Gastroesophageal sphincter (tissue), 4 donors: ENCODE measurements around the gene LINGO3. TPM values are rescaled to one million over a fixed set of nuclear protein-coding genes. Genes with fewer than 3 reads are reported as not detected.
"Not testable (repeated sequence)": the region's sequence is repeated elsewhere in the genome, so short reads cannot be mapped to it uniquely, and the experiment has no call there.

ENCODE experiments used
- ATAC-seq: fragments of 150-250 bp; one replicate; pipeline ENCODE4 v1.9.1; 2016; ENCODE audit warnings: mild to moderate bottlenecking, moderate library complexity
- H3K27ac ChIP-seq, 4 donors: fragments of 200-600 bp; sonication (generic) in 3 of 4; 1 replicate in 3 of 4; 2 replicates in 1 of 4; pipeline ENCODE4 v1.5.1; 2016 to 2019
- H3K27me3 ChIP-seq: fragments of 200-600 bp; sonication (generic); one replicate; pipeline ENCODE4 v1.5.1; 2019
- H3K36me3 ChIP-seq, 2 donors: fragments of 200-600 bp; sonication (generic); one replicate each; pipeline ENCODE4 v1.5.1; 2019; ENCODE audit warnings: control low read depth in 1 of 2
- H3K4me1 ChIP-seq, 3 donors: fragments of 200-600 bp; sonication (generic); 1 replicate in 2 of 3; 2 replicates in 1 of 3; pipeline ENCODE4 v1.5.1; 2016 to 2019; ENCODE audit warnings: control low read depth in 2 of 3
- H3K4me3 ChIP-seq, 2 donors: fragments of 200-600 bp; sonication (generic); one replicate each; pipeline ENCODE4 v1.5.1; 2019; ENCODE audit warnings: mild to moderate bottlenecking in 1 of 2, moderate library complexity in 1 of 2
- H3K9me3 ChIP-seq, 3 donors: fragments of 200-600 bp; sonication (generic); one replicate each; pipeline ENCODE4 v1.5.1; 2017 to 2019; ENCODE audit warnings: control low read depth in 2 of 3
- CTCF ChIP-seq, 4 experiments: fragments of 200-600 bp in 2 of 4; fragments of 450-650 bp in 2 of 4; sonication (generic) in 1 of 4; IDR thresholded peaks; one replicate each; pipeline ENCODE4 v1.5.1; 2017 to 2019; ENCODE audit warnings: antibody characterized with exemption in 4 of 4, mild to moderate bottlenecking in 2 of 4, moderate library complexity in 2 of 4
- EP300 ChIP-seq: sonication (generic); formaldehyde crosslinking; IDR thresholded peaks from one replicate; pipeline ENCODE4 v1.6.1; 2017; ENCODE audit warnings: antibody characterized with exemption, mild to moderate bottlenecking
- POLR2A ChIP-seq, 2 donors: fragments of 450-650 bp; IDR thresholded peaks; one replicate each; pipeline ENCODE4 v1.6.1; 2017; ENCODE audit warnings: antibody characterized with exemption in 2 of 2, mild to moderate bottlenecking in 2 of 2, moderate library complexity in 1 of 2
- POLR2AphosphoS5 ChIP-seq: sonication (generic); formaldehyde crosslinking; IDR thresholded peaks from one replicate; pipeline ENCODE4 v1.6.1; 2017; ENCODE audit warnings: antibody characterized with exemption
- WGBS, 2 donors: methylation state at CpG; one replicate each; pipeline ENCODE4 v1.1.5; 2018; ENCODE audit warnings: low coverage in 1 of 2; 5-methylcytosine and 5-hydroxymethylcytosine counted together
- total RNA-seq, 4 donors: library from RNA; depleted of rRNA; stranded (reverse); fragments of >200 nt; gene quantifications; one replicate each; pipeline ENCODE4 v1.1.0, GENCODE V29; 2016

The LINGO3 gene
- total RNA-seq, 4 donors from 2014 or later = not detected

GRCh38 chr19:2353159-2353886 lies 45.4 kb upstream of the LINGO3 start:
- TF ChIP-seq POLR2A (IDR thresholded peaks at IDR 0.05) (no peak), EP300 (no peak), CTCF (IDR thresholded peaks at IDR 0.05) (no peak), POLR2AphosphoS5 (no peak)
- no peak for ATAC-seq
- 100% methylated on average over 1 of the region's 45 CpGs; no CpG with 5 or more reads in 1 of the 2 donors for WGBS, 2 donors
- Histone ChIP-seq H3K4me3 (no peak overlapping the region), H3K36me3 (peaks cover 0 to 62% of the 10 kb centered on the region in 2 donors), H3K27ac (no peak overlapping the region), H3K9me3 (no peaks in the 10 kb centered on the region), H3K27me3 (no peaks in the 10 kb centered on the region), H3K4me1 (no peaks in the 10 kb centered on the region)

GRCh38 chr19:2352121-2352520 lies 44.2 kb upstream of the LINGO3 start:
- Histone ChIP-seq H3K4me3 (no peak overlapping the region), H3K27ac (no peak overlapping the region), H3K27me3 (no peaks in the 10 kb centered on the region), H3K4me1 (no peaks in the 10 kb centered on the region), H3K36me3 (peaks cover 0 to 62% of the 10 kb centered on the region in 2 donors), H3K9me3 (no peaks in the 10 kb centered on the region)
- TF ChIP-seq POLR2A (IDR thresholded peaks at IDR 0.05) (no peak), CTCF (IDR thresholded peaks at IDR 0.05) (no peak), EP300 (no peak), POLR2AphosphoS5 (no peak)
- no CpG with 5 or more reads among the region's 24 CpGs for WGBS, 2 donors
- no peak for ATAC-seq

GRCh38 chr19:2351591-2351990 lies 43.6 kb upstream of the LINGO3 start:
- H3K36me3 ChIP-seq = peaks cover 0 to 66% of the 10 kb centered on the region in 2 donors
- ATAC-seq = no peak
- WGBS, 2 donors = 83% methylated on average over 7 of the region's 28 CpGs; no CpG with 5 or more reads in 1 of the 2 donors

GRCh38 chr19:2350656-2351055 lies 42.7 kb upstream of the LINGO3 start:
- no peaks in the 10 kb centered on the region for H3K27me3 ChIP-seq
- 80 to 98% methylated on average over 3 to 6 of the region's 16 CpGs for WGBS, 2 donors
- no peak overlapping the region for H3K4me3 ChIP-seq
- H3K9me3 ChIP-seq = no peaks in the 10 kb centered on the region
- TF ChIP-seq POLR2AphosphoS5 (no peak), CTCF (IDR thresholded peaks at IDR 0.05) (no peak), POLR2A (IDR thresholded peaks at IDR 0.05) (no peak)
- peaks cover 0 to 75% of the 10 kb centered on the region in 2 donors for H3K36me3 ChIP-seq
- no peak for ATAC-seq
- H3K27ac ChIP-seq = no peak overlapping the region
- H3K4me1 ChIP-seq = no peaks in the 10 kb centered on the region

More at GRCh38 chr19:2351591-2351990, 43.6 kb upstream of the LINGO3 start:
- no peak overlapping the region for H3K4me3 ChIP-seq
- no peak overlapping the region for H3K27ac ChIP-seq
- no peaks in the 10 kb centered on the region for H3K27me3 ChIP-seq
- no peaks in the 10 kb centered on the region for H3K9me3 ChIP-seq
- H3K4me1 ChIP-seq = no peaks in the 10 kb centered on the region
- no peak for TF ChIP-seq EP300
- TF ChIP-seq POLR2AphosphoS5 = no peak
- TF ChIP-seq CTCF (IDR thresholded peaks at IDR 0.05) = no peak
- no peak for TF ChIP-seq POLR2A (IDR thresholded peaks at IDR 0.05)

GRCh38 chr19:2349818-2350217 lies 41.9 kb upstream of the LINGO3 start:
- not testable (repeated sequence) for H3K27me3 ChIP-seq, H3K27ac ChIP-seq, H3K9me3 ChIP-seq, H3K4me3 ChIP-seq, H3K4me1 ChIP-seq, ATAC-seq
- 90 to 91% methylated on average over 21 to 24 of the region's 24 CpGs for WGBS, 2 donors
- peaks cover 0 to 80% of the 10 kb centered on the region in 2 donors for H3K36me3 ChIP-seq
